Natural killer cell treated with Interleukin-12 subunit alpha and Interleukin-12 subunit beta and Interleukin-15 and Interleukin-18, amount 100 ng/mL, for 72 hours (primary cell): ENCODE measurements around the gene ETS1. TPM values are rescaled to one million over a fixed set of nuclear protein-coding genes. Genes with fewer than 3 reads are reported as not detected.
A peak's percentile ranks its signal among the peaks of the same experiment; 100 is the strongest.

Experiments
- ATAC-seq, 2 donors: fragments of 150-1000 bp; cut with Tn5 transposase in 1 of 2; sonication (Bioruptor Pico), chemical (Tn5 transposase) in 1 of 2; 2 replicates each; pipeline ENCODE4 v1.10.0; 2021
- DNase-seq: peaks from one replicate; pipeline ENCODE4 v3.0.0; 2022; ENCODE audit warnings: low spot score
- H3K27ac Mint-ChIP-seq, 2 donors: 1 replicate in 1 of 2; 2 replicates in 1 of 2; pipeline ENCODE4 v1.8.0; 2022; ENCODE audit warnings: mixed read lengths in 2 of 2, mild to moderate bottlenecking in 1 of 2, moderate library complexity in 1 of 2
- H3K27me3 Mint-ChIP-seq, 2 donors: 1 replicate in 1 of 2; 2 replicates in 1 of 2; pipeline ENCODE4 v1.8.0; 2022; ENCODE audit warnings: mixed read lengths in 2 of 2
- H3K36me3 Mint-ChIP-seq: one replicate; pipeline ENCODE4 v1.8.0; 2022; ENCODE audit warnings: mixed read lengths
- H3K4me1 Mint-ChIP-seq, 2 donors: 1 replicate in 1 of 2; 2 replicates in 1 of 2; pipeline ENCODE4 v1.8.0; 2022; ENCODE audit warnings: low read depth in 2 of 2, mixed read lengths in 2 of 2, mild to moderate bottlenecking in 1 of 2
- H3K4me3 Mint-ChIP-seq: one replicate; pipeline ENCODE4 v1.8.0; 2022; ENCODE audit warnings: mixed read lengths
- H3K9me3 Mint-ChIP-seq: 2 replicates; pipeline ENCODE4 v1.8.0; 2022; ENCODE audit warnings: mixed read lengths
- total RNA-seq, 2 donors: library from RNA; stranded (reverse); gene quantifications; one replicate each; pipeline ENCODE4 v1.2.3, GENCODE V29; 2022

Gene ETS1
- total RNA-seq, 2 donors from 2014 or later = 521 to 738 TPM

DNA sequence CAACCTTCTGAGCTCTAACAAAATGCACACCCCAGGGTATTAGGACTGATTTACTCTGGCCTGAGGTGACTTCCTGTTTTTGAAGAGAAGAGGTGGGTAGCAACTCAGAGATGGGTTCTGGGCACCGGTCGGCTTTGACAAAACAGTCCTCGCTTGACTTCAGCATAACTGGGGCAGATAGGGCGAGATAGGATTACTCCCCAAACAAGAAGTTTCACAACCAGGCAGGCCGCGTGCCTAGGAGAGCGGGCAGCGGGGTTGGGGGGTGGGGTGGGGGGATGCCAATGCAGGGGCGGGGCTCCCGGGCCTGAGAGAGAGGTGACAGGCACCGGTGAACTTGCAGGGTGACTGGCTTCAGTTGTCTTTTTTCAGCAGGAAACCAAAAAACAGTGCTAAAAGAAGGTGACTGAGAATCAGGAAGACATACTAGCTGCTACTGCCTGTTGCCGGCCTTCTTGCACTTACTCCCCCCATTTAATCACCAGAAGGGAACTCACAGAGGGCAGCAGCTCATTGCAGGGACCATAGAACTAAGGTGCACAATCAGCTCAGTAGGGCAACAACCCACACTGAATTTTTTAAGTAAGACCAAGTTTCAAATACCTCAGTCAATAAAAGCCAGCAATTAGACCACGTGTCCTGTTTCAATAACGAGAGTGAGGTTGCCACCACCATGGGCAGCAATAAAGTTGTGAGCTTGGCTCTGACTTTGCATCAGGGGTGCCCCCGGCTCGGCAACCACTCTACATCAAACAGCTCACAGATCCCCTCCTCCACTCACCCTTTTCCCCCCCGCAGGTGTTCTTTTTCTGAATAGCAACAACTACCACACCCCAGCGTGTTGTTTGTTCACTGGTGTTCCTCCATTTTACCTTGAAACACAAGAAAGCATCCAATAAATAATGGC, 37.2 kb upstream of the ETS1 start:
- ATAC-seq = peak; percentile 62 to 77
- no peaks in the 10 kb centered on the region for H3K9me3 Mint-ChIP-seq
- H3K4me3 Mint-ChIP-seq = peak overlapping the region; percentile 85
- H3K36me3 Mint-ChIP-seq = no peaks in the 10 kb centered on the region
- H3K27ac Mint-ChIP-seq = peak overlapping the region; percentile 95 to 97
- no peaks in the 10 kb centered on the region for H3K27me3 Mint-ChIP-seq
- peak; percentile 82 for DNase-seq
- H3K4me1 Mint-ChIP-seq = peaks cover 80 to 82% of the 10 kb centered on the region in 2 donors

DNA sequence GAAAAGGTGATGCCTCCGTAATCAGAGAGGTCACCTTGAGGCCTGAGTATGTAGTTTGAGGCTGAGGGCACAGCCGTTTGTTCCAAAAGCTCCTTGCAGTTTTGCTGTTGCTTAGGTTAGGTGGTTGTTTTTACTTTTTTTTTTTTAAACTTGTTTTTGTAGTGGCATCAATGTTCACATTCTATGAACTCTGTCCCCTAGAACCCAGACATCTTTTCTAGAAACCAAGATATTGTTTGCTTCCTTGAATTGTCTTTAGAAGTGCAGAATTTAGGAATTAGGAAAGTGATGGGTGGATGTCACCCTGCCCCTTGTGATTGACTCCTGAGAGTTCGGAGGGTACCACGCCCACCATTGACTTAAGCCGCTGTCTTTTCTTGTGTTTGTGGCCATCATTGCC, 35.7 kb upstream of the ETS1 start:
- ATAC-seq = no peak
- no peak overlapping the region for H3K4me3 Mint-ChIP-seq
- H3K4me1 Mint-ChIP-seq = peaks cover 80 to 81% of the 10 kb centered on the region in 2 donors
- no peaks in the 10 kb centered on the region for H3K27me3 Mint-ChIP-seq
- no peak for DNase-seq
- H3K36me3 Mint-ChIP-seq = no peaks in the 10 kb centered on the region
- H3K27ac Mint-ChIP-seq = peak overlapping the region; percentile 95 to 97
- H3K9me3 Mint-ChIP-seq = no peaks in the 10 kb centered on the region

DNA sequence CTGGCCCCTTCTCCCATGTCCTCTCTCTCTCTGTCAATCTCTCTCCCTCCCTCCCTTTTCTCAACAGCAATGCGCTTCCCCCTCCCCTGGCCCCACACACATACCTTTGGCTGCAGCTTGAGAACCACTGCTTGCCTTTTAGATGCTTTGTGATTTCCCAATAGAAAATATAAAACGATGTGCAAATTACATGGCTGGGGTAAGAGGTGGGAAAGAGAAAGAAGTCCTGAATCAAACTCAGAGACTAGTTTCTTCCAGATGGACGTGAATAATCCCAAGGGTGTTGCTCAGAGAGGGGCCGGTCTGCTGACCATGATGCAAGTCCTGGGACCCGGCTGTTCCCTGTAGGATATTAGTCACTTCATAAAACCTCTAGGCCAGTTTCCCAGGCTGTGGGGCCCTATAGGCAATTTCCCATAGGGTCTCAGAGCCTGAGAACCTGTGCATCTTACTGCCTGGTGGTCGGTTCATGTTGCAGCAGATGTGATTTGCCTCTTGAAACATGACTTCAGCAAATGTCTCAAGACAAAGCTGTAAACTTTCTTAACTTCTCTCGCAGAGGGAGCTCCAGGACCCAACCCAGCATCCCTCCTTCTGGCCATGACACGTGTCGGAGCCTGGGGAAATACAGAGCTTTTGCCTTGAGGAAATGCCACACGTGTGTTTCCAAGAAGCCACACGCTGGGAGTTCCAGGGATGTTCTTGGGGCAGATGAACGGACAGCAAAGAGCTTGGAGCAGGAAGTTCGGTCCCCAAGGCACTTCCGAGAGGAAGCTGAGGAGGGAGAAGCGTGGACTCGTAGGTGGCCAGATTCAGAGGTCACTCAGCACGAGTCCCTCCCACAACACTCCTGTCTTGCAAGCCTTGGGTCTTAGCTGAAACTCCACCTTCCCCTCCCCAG, 34.5 kb upstream of the ETS1 start:
- H3K4me1 Mint-ChIP-seq = peaks cover 68 to 77% of the 10 kb centered on the region in 2 donors
- no peaks in the 10 kb centered on the region for H3K36me3 Mint-ChIP-seq
- DNase-seq (no peak), ATAC-seq (no peak)
- no peak overlapping the region for H3K4me3 Mint-ChIP-seq
- H3K9me3 Mint-ChIP-seq = no peaks in the 10 kb centered on the region
- peak overlapping the region; percentile 95 to 97 for H3K27ac Mint-ChIP-seq
- no peaks in the 10 kb centered on the region for H3K27me3 Mint-ChIP-seq

DNA sequence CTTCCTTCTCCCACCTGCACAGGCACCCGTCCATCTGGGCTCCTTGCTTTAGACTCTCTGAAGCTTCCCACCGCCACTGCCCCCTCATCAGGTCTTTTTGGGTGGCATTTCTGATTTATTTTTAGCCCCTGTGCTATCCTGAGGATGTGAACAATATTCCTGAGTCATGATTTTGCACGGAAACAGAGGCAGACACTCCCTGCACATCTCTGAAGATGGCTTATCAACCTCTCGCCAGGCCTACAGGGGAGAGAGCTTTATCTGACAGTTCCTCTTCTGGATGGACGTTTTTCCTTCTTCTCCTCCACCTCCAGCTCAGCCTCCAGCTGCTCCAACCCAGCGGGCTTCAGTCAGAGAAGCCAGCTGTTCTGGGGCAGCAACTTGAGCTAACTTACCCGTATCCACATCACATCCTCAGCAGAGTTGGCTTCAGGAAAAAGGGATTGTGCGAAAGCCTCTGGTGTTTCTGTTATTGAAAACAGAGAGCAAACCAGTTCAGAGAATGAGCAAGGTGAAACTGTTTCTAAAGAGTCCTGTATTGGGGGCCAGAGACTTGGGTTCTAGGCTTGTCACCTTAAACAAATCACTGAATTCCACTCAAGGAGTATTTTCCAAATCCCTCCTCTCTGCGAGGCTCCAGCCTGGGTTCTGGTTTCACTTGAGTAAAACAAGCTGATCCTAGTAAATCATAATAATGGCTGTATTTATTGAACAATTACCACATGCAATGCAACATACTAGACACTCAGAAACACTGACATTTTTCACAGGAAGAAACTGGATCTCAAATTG, 33.1 kb upstream of the ETS1 start:
- DNase-seq = no peak
- no peak for ATAC-seq
- H3K4me3 Mint-ChIP-seq = peak overlapping the region; percentile 16
- no peaks in the 10 kb centered on the region for H3K9me3 Mint-ChIP-seq
- H3K36me3 Mint-ChIP-seq = no peaks in the 10 kb centered on the region
- H3K27ac Mint-ChIP-seq = peak overlapping the region; percentile 95 to 97
- H3K4me1 Mint-ChIP-seq = peaks cover 55 to 63% of the 10 kb centered on the region in 2 donors
- no peaks in the 10 kb centered on the region for H3K27me3 Mint-ChIP-seq

DNA sequence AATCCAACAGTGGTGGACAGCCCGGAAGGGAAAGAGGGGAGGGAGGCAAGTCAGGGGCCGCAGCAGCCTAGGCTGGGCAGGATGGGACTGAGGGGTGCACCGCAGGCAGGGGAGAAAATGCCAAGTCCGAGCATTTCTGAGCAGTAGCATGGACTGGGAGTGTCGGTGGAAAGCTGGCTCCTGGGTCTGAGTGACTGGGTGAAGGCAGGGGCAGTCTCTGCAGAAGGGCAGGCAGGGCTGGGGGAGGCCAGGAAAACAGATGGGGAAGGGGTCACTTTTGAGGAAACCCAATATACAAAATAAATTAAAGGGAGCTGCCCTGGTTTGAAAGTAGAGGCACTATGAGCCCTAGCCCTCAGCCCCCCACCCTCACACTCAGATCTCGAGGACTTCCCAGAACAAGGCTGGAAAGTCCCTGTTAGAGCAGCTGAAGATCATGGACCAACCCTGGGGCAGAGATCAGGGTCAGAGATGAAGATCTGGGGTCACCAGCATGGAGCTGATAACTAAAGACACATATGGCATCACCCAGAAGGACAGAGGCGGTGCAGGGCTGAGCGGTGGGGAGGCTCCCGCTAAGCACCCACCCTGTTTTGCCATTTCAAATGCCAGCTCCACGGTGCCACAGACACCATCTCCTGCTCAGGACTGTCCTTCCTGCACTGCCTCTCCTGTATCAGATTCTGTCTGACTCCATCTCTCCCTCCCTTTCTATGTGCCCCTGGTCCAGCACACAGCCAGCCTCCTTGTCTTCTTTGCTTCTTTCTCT, 32.4 kb upstream of the ETS1 start:
- no peak for ATAC-seq
- Mint-ChIP-seq H3K4me1 (peaks cover 47 to 58% of the 10 kb centered on the region in 2 donors), H3K27ac (peak overlapping the region; percentile 95 to 97)

DNA sequence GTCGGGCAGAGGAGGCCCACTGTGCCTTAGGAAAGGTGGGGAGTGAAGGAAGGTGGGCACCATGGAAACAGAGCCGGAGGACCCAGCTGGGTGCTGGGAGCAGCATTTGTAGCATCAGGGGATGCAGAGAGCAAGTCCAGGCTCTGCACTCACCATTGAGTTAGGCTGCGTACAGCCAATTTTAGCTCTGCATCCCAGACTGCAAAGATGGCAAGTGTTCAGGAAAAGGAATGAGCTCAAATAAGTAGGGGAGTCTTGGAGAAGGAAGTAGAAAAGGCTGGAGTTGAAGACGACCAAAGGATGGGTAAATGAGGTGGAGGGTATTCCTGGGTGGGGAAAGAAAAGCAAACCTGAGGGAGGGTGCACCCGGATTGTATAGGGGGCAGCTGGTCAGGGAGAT, 31.6 kb upstream of the ETS1 start:
- ATAC-seq (no peak), DNase-seq (no peak)
- H3K9me3 Mint-ChIP-seq = no peaks in the 10 kb centered on the region
- H3K36me3 Mint-ChIP-seq = no peaks in the 10 kb centered on the region
- peaks cover 40 to 51% of the 10 kb centered on the region in 2 donors for H3K4me1 Mint-ChIP-seq
- no peaks in the 10 kb centered on the region for H3K27me3 Mint-ChIP-seq
- no peak overlapping the region for H3K4me3 Mint-ChIP-seq
- H3K27ac Mint-ChIP-seq = peak overlapping the region; percentile 95 to 97

More for the DNA sequence above, 32.4 kb upstream of the ETS1 start:
- Mint-ChIP-seq H3K9me3 (no peaks in the 10 kb centered on the region), H3K36me3 (no peaks in the 10 kb centered on the region), H3K4me3 (peak overlapping the region; percentile 16), H3K27me3 (no peaks in the 10 kb centered on the region)
- DNase-seq = no peak

DNA sequence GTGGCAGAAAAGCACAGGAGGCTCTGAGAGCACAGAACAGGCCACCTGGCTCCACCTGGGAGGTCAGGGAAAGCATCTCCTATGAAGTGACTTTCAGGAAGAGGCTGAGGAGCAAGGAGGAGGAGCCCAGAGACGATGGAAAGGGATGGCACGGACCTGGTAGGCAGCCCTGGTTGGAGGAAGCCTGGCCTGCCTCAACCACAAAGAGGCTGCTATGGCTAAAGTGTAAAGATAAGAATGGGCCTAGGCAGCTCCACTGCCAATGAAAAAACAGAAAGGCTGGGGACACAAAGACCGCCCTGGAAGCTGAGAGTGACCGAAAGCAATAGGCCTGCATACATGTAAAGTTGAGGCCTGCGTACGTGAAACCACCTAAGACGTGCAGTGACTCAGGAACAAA, 31.2 kb upstream of the ETS1 start:
- Mint-ChIP-seq H3K27ac (peak overlapping the region; percentile 95 to 97), H3K27me3 (no peaks in the 10 kb centered on the region), H3K4me3 (no peak overlapping the region), H3K9me3 (no peaks in the 10 kb centered on the region), H3K4me1 (peaks cover 36 to 47% of the 10 kb centered on the region in 2 donors), H3K36me3 (no peaks in the 10 kb centered on the region)
- ATAC-seq = no peak
- DNase-seq = no peak

DNA sequence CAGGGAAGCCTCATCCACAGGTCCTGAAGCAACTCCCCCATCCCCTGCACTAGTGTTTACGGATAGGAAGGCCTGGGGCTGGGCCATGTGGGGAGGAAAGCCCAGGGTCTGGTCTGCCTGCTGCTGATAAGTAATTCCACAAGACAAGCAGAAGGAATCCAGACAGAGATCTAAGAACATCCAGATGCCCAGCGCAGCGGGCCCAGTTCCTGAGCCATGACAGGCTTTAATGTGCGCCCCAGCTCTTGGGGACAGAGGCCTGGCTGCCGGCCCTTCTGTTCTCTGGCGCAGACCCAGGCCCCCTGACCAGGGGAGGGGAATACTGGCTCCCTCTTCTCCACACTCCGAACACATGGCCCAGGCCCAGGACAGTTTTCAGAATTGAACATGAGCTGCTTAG, 28.8 kb upstream of the ETS1 start:
- H3K9me3 Mint-ChIP-seq = no peaks in the 10 kb centered on the region
- H3K36me3 Mint-ChIP-seq = no peaks in the 10 kb centered on the region
- peaks cover 29 to 39% of the 10 kb centered on the region in 2 donors for H3K4me1 Mint-ChIP-seq
- DNase-seq = no peak
- ATAC-seq = no peak
- H3K4me3 Mint-ChIP-seq = no peak overlapping the region
- H3K27ac Mint-ChIP-seq = peak overlapping the region in 1 of 2 donors; percentile 97
- no peaks in the 10 kb centered on the region for H3K27me3 Mint-ChIP-seq

DNA sequence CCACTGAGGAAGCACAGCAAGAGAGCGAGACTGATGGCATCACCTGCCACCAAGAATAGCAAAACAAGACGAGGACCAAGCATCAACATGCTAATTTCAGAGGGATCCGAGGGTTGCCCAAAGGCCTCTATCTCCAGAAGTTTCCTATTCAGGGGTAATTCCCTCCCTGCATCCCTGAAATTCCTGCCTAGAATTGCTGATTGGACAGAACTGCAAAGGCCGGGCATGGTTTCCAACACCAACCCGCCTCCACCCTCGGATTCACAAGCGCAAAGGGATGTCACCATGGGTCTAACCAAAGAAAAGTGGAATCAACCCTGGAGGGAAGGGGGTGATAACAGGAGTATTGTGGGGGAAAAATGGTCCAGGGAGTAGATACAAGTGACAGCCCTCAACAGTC, 28.3 kb upstream of the ETS1 start:
- H3K4me1 Mint-ChIP-seq = peaks cover 33 to 43% of the 10 kb centered on the region in 2 donors
- no peak for DNase-seq
- H3K36me3 Mint-ChIP-seq = no peaks in the 10 kb centered on the region
- H3K27ac Mint-ChIP-seq = peak overlapping the region in 1 of 2 donors; percentile 45
- ATAC-seq = no peak
- no peak overlapping the region for H3K4me3 Mint-ChIP-seq
- H3K27me3 Mint-ChIP-seq = no peaks in the 10 kb centered on the region
- no peaks in the 10 kb centered on the region for H3K9me3 Mint-ChIP-seq

DNA sequence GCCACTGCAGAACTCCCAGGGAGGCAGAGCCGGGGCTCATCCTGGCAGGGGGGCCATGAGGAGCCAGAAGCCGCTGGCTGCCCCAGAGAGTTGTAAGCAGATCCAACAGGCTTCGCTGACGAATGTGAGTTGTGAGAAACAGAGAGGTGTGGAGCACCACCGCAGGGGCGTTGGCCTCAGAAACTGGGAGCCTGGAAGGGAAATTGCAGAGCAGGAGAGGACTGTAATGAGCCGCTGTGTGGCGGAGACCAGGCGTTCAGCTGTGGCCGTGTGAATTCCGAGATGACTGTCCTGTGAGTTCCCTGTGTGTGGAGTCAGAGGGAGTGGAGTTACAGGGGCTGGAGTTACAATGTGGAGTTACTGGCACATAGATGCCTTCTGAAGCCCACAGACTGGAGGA, 27.7 kb upstream of the ETS1 start:
- Mint-ChIP-seq H3K27me3 (no peaks in the 10 kb centered on the region), H3K4me1 (peaks cover 31 to 41% of the 10 kb centered on the region in 2 donors), H3K4me3 (no peak overlapping the region), H3K27ac (peak overlapping the region; percentile 14 to 45), H3K36me3 (no peaks in the 10 kb centered on the region), H3K9me3 (no peaks in the 10 kb centered on the region)
- ATAC-seq (no peak), DNase-seq (no peak)

DNA sequence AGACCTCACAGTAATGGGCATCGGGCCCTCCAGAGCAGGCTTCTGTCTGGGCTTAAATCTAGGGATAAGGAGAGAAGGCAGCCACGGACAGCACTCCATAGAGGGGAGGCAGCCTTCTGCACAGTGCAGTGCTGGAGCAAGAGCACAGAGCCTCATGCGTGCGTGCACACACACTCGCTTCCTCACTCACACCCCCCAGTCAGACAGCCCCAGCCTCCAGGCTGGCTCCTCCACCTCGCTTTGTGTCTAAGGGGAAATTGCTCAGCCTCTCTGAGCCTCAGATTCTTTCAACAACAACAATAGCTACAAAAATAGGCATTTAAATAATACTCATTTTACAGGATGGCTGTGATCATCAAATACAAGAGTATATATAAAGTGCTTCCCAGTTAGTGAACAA, 26.7 kb upstream of the ETS1 start:
- no peaks in the 10 kb centered on the region for H3K9me3 Mint-ChIP-seq
- no peaks in the 10 kb centered on the region for H3K27me3 Mint-ChIP-seq
- H3K4me1 Mint-ChIP-seq = peaks cover 30 to 39% of the 10 kb centered on the region in 2 donors
- no peaks in the 10 kb centered on the region for H3K36me3 Mint-ChIP-seq
- ATAC-seq (no peak), DNase-seq (no peak)
- H3K4me3 Mint-ChIP-seq = no peak overlapping the region
- peak overlapping the region; percentile 8 to 14 for H3K27ac Mint-ChIP-seq

DNA sequence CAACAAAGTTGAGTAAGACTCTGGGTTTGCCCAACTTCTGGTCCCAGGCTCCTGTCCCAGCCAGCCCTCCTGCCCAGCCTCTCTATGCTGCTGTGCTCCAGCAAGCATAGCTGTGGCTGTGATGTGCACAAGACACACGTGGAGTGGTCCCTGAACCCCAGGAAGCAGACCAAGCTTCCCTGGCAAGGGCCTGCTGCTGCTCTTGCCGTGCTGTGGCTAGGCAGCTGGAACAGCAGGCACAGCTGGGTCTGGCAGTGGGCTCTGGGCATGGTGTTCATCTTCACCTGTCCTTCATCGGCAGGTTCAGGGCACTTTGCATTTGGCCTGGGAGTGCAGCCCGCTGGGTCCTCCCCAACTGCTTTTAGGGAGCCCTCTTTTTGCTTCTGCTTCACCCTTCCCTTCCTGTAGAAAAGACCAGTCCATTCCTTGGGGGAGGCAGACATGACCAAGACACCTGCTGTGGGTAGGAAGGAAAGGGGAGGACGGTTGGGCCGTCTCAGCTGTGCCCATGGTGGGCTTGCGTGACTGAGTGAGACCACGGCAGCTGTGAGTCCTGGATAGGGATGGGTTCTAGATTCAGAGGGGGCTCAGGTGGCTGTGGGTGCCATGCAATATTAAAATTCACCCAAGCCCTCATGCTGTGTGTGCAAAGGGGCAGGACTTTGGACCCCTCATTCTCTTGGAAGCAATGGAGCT, 26.1 kb upstream of the ETS1 start:
- no peak for ATAC-seq
- no peaks in the 10 kb centered on the region for H3K9me3 Mint-ChIP-seq
- no peaks in the 10 kb centered on the region for H3K36me3 Mint-ChIP-seq
- H3K4me3 Mint-ChIP-seq = no peak overlapping the region
- DNase-seq = no peak
- H3K27me3 Mint-ChIP-seq = no peaks in the 10 kb centered on the region
- peak overlapping the region in 1 of 2 donors; percentile 8 for H3K27ac Mint-ChIP-seq
- peaks cover 24 to 37% of the 10 kb centered on the region in 2 donors for H3K4me1 Mint-ChIP-seq
